K562 (cell line): ENCODE results near the gene PDZD2. TPM values are rescaled to one million over a fixed set of nuclear protein-coding genes. Genes with fewer than 3 reads are reported as not detected.

Experiments used
- ATAC-seq: fragments of 200-7000 bp; cut with Tn5 transposase; 3 replicates; pipeline ENCODE4 v1.9.1; 2020; ENCODE audit warnings: moderate library complexity
- BruUV-seq: library from RNA; stranded (reverse); fragments of 400-500 nt; replicated peaks from 2 replicates; lab custom pipeline; 2021; lab: Mats Ljungman, UMichigan
- CTCF ChIA-PET: fragments of 300-600 bp; formaldehyde crosslinking; extraction: SDS; loops from one replicate; lab custom pipeline; 2021; ENCODE audit warnings: low intra/inter-chr PET ratio; lab: Yijun Ruan, JAX
- POLR2A ChIA-PET: fragments of 300-600, 350-650 bp; sonication (Branson Sonifier 250); formaldehyde crosslinking; extraction: SDS; loops from one replicate; lab custom pipeline; 2021; ENCODE audit warnings: antibody characterized with exemption, inconsistent platforms; lab: Yijun Ruan, JAX
- DNase-seq, 4 experiments: peaks; one replicate each; pipeline versions ENCODE4 v3.0.0 to v3.0.0-alpha.2; 2011 to 2018; ENCODE audit warnings: low spot score in 3 of 4, mixed read lengths in 3 of 4; ENCODE audit errors: extremely low read depth in 1 of 4
- FAIRE-seq: peaks from 2 replicates; lab custom pipeline; 2011; peaks lifted over from hg19 to GRCh38; lab: Jason Lieb, UNC
- H2AFZ ChIP-seq: 2 replicates; pipeline ENCODE4 v1.6.0; 2011; ENCODE audit warnings: low read depth, low read length, control low read depth, inconsistent platforms
- H3K27ac ChIP-seq: fragments of 200-600 bp; 3 replicates; pipeline ENCODE4 v1.8.0; 2011; ENCODE audit warnings: low read depth, mild to moderate bottlenecking, control low read depth, inconsistent platforms, low read length, moderate library complexity, mixed read lengths; ENCODE audit errors: extremely low read depth
- H3K27me3 ChIP-seq, 2 experiments: fragments of 300-600 bp in 1 of 2; 2 replicates in 1 of 2; 3 replicates in 1 of 2; pipeline versions ENCODE4 v1.6.0 to v1.8.0; 2011; ENCODE audit warnings: inconsistent platforms in 2 of 2, low read length in 2 of 2, mild to moderate bottlenecking in 1 of 2, mixed read lengths in 1 of 2, moderate library complexity in 1 of 2; ENCODE audit not compliant: control insufficient read depth in 2 of 2, insufficient read depth in 2 of 2
- H3K36me3 ChIP-seq: fragments of 300-600 bp; 3 replicates; pipeline ENCODE4 v1.8.0; 2011; ENCODE audit warnings: mild to moderate bottlenecking, low read length, inconsistent platforms; ENCODE audit not compliant: control insufficient read depth, insufficient read depth
- H3K4me1 ChIP-seq, 2 experiments: fragments of 200-600 bp in 1 of 2; replicated peaks in 1 of 2; 2 replicates in 1 of 2; 3 replicates in 1 of 2; pipeline versions ENCODE4 v1.5.1 to v1.8.0; 2011; ENCODE audit warnings: inconsistent platforms in 2 of 2, low read length in 2 of 2, mild to moderate bottlenecking in 1 of 2, mixed read lengths in 1 of 2, moderate library complexity in 1 of 2; ENCODE audit not compliant: control insufficient read depth in 2 of 2, insufficient read depth in 2 of 2
- H3K4me2 ChIP-seq: 2 replicates; pipeline ENCODE4 v1.6.1; 2011; ENCODE audit warnings: low read length, control low read depth, inconsistent platforms, mixed read lengths; ENCODE audit not compliant: insufficient read depth
- H3K4me3 ChIP-seq: fragments of 200-600 bp; sonication (generic), shearing (Covaris generic); 2 replicates; pipeline ENCODE4 v1.5.1; 2016; ENCODE audit warnings: control low read depth, inconsistent platforms
- H3K79me2 ChIP-seq: fragments of 200-600 bp; 3 replicates; pipeline ENCODE4 v1.8.0; 2011; ENCODE audit warnings: low read length, inconsistent platforms; ENCODE audit not compliant: control insufficient read depth, insufficient read depth
- H3K9ac ChIP-seq, 2 experiments: 2 replicates each; pipeline versions ENCODE4 v1.6.0 to v1.6.1; 2011; ENCODE audit warnings: low read depth in 2 of 2, low read length in 2 of 2, control low read depth in 1 of 2, inconsistent platforms in 1 of 2, mild to moderate bottlenecking in 1 of 2, mixed read lengths in 1 of 2; ENCODE audit not compliant: insufficient read depth in 1 of 2
- H3K9me1 ChIP-seq: one replicate; pipeline ENCODE4 v1.6.0; 2011; ENCODE audit warnings: inconsistent platforms, mild to moderate bottlenecking, low read length, moderate library complexity; ENCODE audit not compliant: control insufficient read depth, insufficient read depth
- H3K9me3 ChIP-seq: replicated peaks from 2 replicates; pipeline ENCODE4 v1.5.1; 2011; ENCODE audit warnings: low read depth, low read length, inconsistent platforms; ENCODE audit not compliant: control insufficient read depth, insufficient read depth
- H4K20me1 ChIP-seq: replicated peaks from 2 replicates; pipeline ENCODE4 v1.6.1; 2011; ENCODE audit warnings: low read length, inconsistent platforms, mixed read lengths; ENCODE audit not compliant: control insufficient read depth, insufficient read depth
- CCNT2 ChIP-seq: IDR thresholded peaks from 2 replicates; pipeline ENCODE4 v1.6.1; 2011; ENCODE audit warnings: borderline replicate concordance, low read depth, mild to moderate bottlenecking, moderate library complexity, mixed read lengths, low read length; ENCODE audit not compliant: insufficient read length; ENCODE audit errors: extremely low read depth
- GTF2F1 ChIP-seq: IDR thresholded peaks from 2 replicates; pipeline ENCODE4 v1.6.1; 2011; ENCODE audit warnings: low read depth, low read length, improper control_type of control experiment
- HDAC1 ChIP-seq, 2 experiments: fragments of 450-650 bp; IDR thresholded peaks; 2 replicates each; pipeline ENCODE4 v1.6.1; 2016 to 2017; ENCODE audit warnings: inconsistent platforms in 1 of 2, mild to moderate bottlenecking in 1 of 2, moderate library complexity in 1 of 2
- HNRNPH1 ChIP-seq: fragments of 200-400 bp; formaldehyde crosslinking; optimal IDR thresholded peaks from 2 replicates; pipeline ENCODE3; 2017; ENCODE audit warnings: low read depth, mild to moderate bottlenecking, low read length, moderate library complexity
- HNRNPK ChIP-seq: fragments of 200-400 bp; formaldehyde crosslinking; IDR thresholded peaks from one replicate; pipeline ENCODE4 v1.6.1; 2018; ENCODE audit warnings: mild to moderate bottlenecking, low read depth, low read length; ENCODE audit not compliant: poor library complexity, severe bottlenecking
- MAFF ChIP-seq: IDR thresholded peaks from 2 replicates; pipeline ENCODE4 v1.6.1; 2012; ENCODE audit warnings: low read length, improper control_type of control experiment
- MTF1 ChIP-seq: fragments of 250-450 bp; sonication (Bioruptor Pico); IDR thresholded peaks from 2 replicates; pipeline ENCODE4 v1.9.0; 2021; ENCODE audit warnings: moderate library complexity, mild to moderate bottlenecking, inconsistent platforms, borderline replicate concordance
- NUFIP1 ChIP-seq: fragments of 450-650 bp; IDR thresholded peaks from 2 replicates; pipeline ENCODE4 v1.6.1; 2018; ENCODE audit not compliant: partially characterized antibody
- SAP30 ChIP-seq: fragments of 200-600 bp; sonication (generic); IDR thresholded peaks from 2 replicates; pipeline ENCODE4 v1.6.1; 2012; ENCODE audit warnings: borderline replicate concordance, low read depth, mild to moderate bottlenecking, moderate library complexity, low read length, control low read depth, inconsistent platforms; ENCODE audit not compliant: insufficient read depth, poor library complexity, severe bottlenecking
- TCF3 ChIP-seq: sonication (generic); formaldehyde crosslinking; IDR thresholded peaks from 2 replicates; pipeline ENCODE4 v1.4.0; 2020; ENCODE audit warnings: mild to moderate bottlenecking, missing genetic modification reagents
- TCF7L2 ChIP-seq: fragments of 150-350 bp; IDR thresholded peaks from 2 replicates; pipeline ENCODE4 v1.6.1; 2016; ENCODE audit warnings: low read depth, mild to moderate bottlenecking, low read length, moderate library complexity
- ZBTB49 ChIP-seq: sonication (generic); formaldehyde crosslinking; IDR thresholded peaks from 2 replicates; pipeline ENCODE4 v1.8.0; 2022; ENCODE audit warnings: missing genetic modification reagents, mild to moderate bottlenecking, borderline replicate concordance
- ZFX ChIP-seq: sonication (generic); formaldehyde crosslinking; IDR thresholded peaks from 2 replicates; pipeline ENCODE4 v1.8.0; 2022; ENCODE audit warnings: mild to moderate bottlenecking, missing genetic modification reagents, moderate library complexity
- WGBS: fragments of 100-300 bp; shearing (Covaris generic); methylation state at CpG from one replicate; pipeline ENCODE4 v1.1.6; 2016; ENCODE audit warnings: low coverage, mixed read lengths; ENCODE audit not compliant: insufficient coverage; ENCODE audit errors: missing lambda C conversion rate; 5-methylcytosine and 5-hydroxymethylcytosine counted together
- in situ Hi-C: fragments of 300-500 bp; cut with MboI; formaldehyde crosslinking; loops from 4 replicates; pipeline ENCODE4 v1.15.0; 2018; ENCODE audit warnings: inconsistent platforms, mixed read lengths
- intact Hi-C: fragments of 100-400 bp; cut with micrococcal nuclease; formaldehyde crosslinking; loops from 2 replicates; pipeline ENCODE4 v1.14.2; 2022
- polyA plus RNA-seq, 8 experiments: library from polyadenylated mRNA; depleted of rRNA in 4 of 8; stranded (reverse) in 5 of 8; unstranded in 3 of 8; fragments of >200 nt; fragmentation: Nextera tagmentation in 2 of 8; fragmentation: Illumina TruSeq in 1 of 8; extraction: Ambion mirVana in 2 of 8; extraction: Trizol in 1 of 8; gene quantifications; 2 replicates each; pipeline versions ENCODE4 v1.2.1 to v1.2.3, GENCODE V29; 2011 to 2014; ENCODE audit warnings: inconsistent platforms in 1 of 8, missing spikeins in 1 of 8
- total RNA-seq, 7 experiments: library from RNA; depleted of rRNA in 6 of 7; stranded (reverse); fragments of >200 nt in 6 of 7; fragmentation: Illumina TruSeq in 2 of 7; extraction: Trizol in 2 of 7; gene quantifications; 2 replicates each; pipeline versions ENCODE4 v1.2.1 to v1.2.3, GENCODE V29; 2011 to 2021; ENCODE audit warnings: low replicate concordance in 1 of 7
- TF ChIP-seq, protein P1 (sequence below): sonication (generic); formaldehyde crosslinking; IDR thresholded peaks from 2 replicates; pipeline ENCODE4 v1.8.1; 2023; ENCODE audit warnings: mild to moderate bottlenecking, missing genetic modification reagents

PDZD2 gene
- total and polyA plus RNA-seq, 9 of the 15 experiments (the other 6 are each of a cell fraction or from before 2014, with no cell fraction given), result 0.02 to 0.08 (median 0.04) TPM; not detected in 6

- CTCF ChIA-PET, result no interaction called here
- H3K27me3 ChIP-seq, result peaks cover 28 to 33% of the 10 kb centered on the region in 2 experiments
- H3K79me2 ChIP-seq, result no peaks in the 10 kb centered on the region
- POLR2A ChIA-PET, result interaction anchor here (0.6 to 2.1 kb wide), 2 partner anchors 9 to 243 kb away, joined by 3 to 5 read pairs; no protein-coding TSS in a partner anchor
- FAIRE-seq (peak; percentile 6), ATAC-seq (no peak), DNase-seq (no peak)
- H3K36me3 ChIP-seq, result no peaks in the 10 kb centered on the region
- no peak overlapping the region for H3K27ac ChIP-seq
- H3K4me2 ChIP-seq, result no peak overlapping the region
- 2% methylated on average over 14 of the region's 14 CpGs for WGBS
- in situ Hi-C loops, result no loop called here
- no TSS peak for BruUV-seq
- intact Hi-C loops, result no loop called here
- no peaks in the 10 kb centered on the region for H4K20me1 ChIP-seq
- no peak overlapping the region for H3K9ac ChIP-seq
- no peaks in the 10 kb centered on the region for H3K4me1 ChIP-seq
- H3K4me3 ChIP-seq, result no peak overlapping the region
- no peaks in the 10 kb centered on the region for H3K9me1 ChIP-seq
- no peak overlapping the region for H2AFZ ChIP-seq
- no peaks in the 10 kb centered on the region for H3K9me3 ChIP-seq
- TF ChIP-seq ZFX (CRISPR knock-in tag) (no peak), SAP30 (no peak), TCF3 (CRISPR knock-in tag) (no peak), HDAC1 (IDR thresholded peaks at IDR 0.05) (no peak), NUFIP1 (no peak), MAFF (no peak), HNRNPK (no peak), HNRNPH1 (no peak), CCNT2 (no peak), GTF2F1 (no peak), MTF1 (CRISPR knock-in tag) (no peak), TCF7L2 (no peak), ZBTB49 (CRISPR knock-in tag) (no peak)
- TF ChIP-seq, protein P1, sequence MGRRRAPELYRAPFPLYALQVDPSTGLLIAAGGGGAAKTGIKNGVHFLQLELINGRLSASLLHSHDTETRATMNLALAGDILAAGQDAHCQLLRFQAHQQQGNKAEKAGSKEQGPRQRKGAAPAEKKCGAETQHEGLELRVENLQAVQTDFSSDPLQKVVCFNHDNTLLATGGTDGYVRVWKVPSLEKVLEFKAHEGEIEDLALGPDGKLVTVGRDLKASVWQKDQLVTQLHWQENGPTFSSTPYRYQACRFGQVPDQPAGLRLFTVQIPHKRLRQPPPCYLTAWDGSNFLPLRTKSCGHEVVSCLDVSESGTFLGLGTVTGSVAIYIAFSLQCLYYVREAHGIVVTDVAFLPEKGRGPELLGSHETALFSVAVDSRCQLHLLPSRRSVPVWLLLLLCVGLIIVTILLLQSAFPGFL (CRISPR knock-in tag), result no peak
These were observed 379.8 kb downstream of the PDZD2 start for GRCh38 chr5:32018476-32019436.
